AG04449 (cell line): ENCODE data around the gene TMEM108.

ENCODE experiments used
- CTCF ChIA-PET: fragments of 350-600 bp; formaldehyde crosslinking; extraction: SDS; loops from one replicate; lab custom pipeline; 2021; ENCODE audit warnings: antibody characterized with exemption; lab: Yijun Ruan, JAX
- POLR2A ChIA-PET: fragments of 400-600, 350-600 bp; formaldehyde crosslinking; extraction: SDS; loops from one replicate; lab custom pipeline; 2020; ENCODE audit warnings: antibody characterized with exemption, inconsistent platforms; lab: Yijun Ruan, JAX
- DNase-seq: peaks from one replicate; pipeline ENCODE4 v3.0.0-alpha.2; 2010; ENCODE audit warnings: low read depth, low spot score
- H3K4me3 ChIP-seq: 2 replicates; pipeline ENCODE4 v1.5.1; 2011; ENCODE audit warnings: low read depth, mild to moderate bottlenecking, control low read depth, low read length
- CTCF ChIP-seq: IDR thresholded peaks from one replicate; pipeline ENCODE4 v1.5.1; 2011; ENCODE audit warnings: mild to moderate bottlenecking, moderate library complexity, low read length, control low read depth, inconsistent platforms; ENCODE audit not compliant: insufficient read depth; ENCODE audit errors: missing control alignments

TMEM108 gene

GRCh38 chr3:133210656-133211055 is 172.5 kb downstream of the TMEM108 start:
- H3K4me3 ChIP-seq, result no peak overlapping the region
- DNase-seq, result no peak
- TF ChIP-seq CTCF, result no peak
- CTCF ChIA-PET, result no interaction called here
- POLR2A ChIA-PET, result no interaction called here

- CTCF ChIA-PET, result no interaction called here
- DNase-seq, result no peak
- TF ChIP-seq CTCF, result no peak
- POLR2A ChIA-PET, result no interaction called here
- H3K4me3 ChIP-seq, result no peak overlapping the region
These were observed 173.3 kb downstream of the TMEM108 start for GRCh38 chr3:133211449-133211848.

- no peak for TF ChIP-seq CTCF
- no peak for DNase-seq
- H3K4me3 ChIP-seq, result no peak overlapping the region
- CTCF ChIA-PET, result no interaction called here
- POLR2A ChIA-PET, result no interaction called here
These were observed 173.7 kb downstream of the TMEM108 start for GRCh38 chr3:133211856-133212255.

- no peak overlapping the region for H3K4me3 ChIP-seq
- no peak for DNase-seq
- ChIA-PET CTCF (no interaction called here), POLR2A (no interaction called here)
- no peak for TF ChIP-seq CTCF
These were observed 175.7 kb downstream of the TMEM108 start for GRCh38 chr3:133213937-133214336.

- TF ChIP-seq CTCF, result no peak
- ChIA-PET POLR2A (no interaction called here), CTCF (no interaction called here)
- no peak overlapping the region for H3K4me3 ChIP-seq
- no peak for DNase-seq
These were observed 189.6 kb downstream of the TMEM108 start for GRCh38 chr3:133227813-133228212.

- TF ChIP-seq CTCF, result no peak
- no peak for DNase-seq
- no peak overlapping the region for H3K4me3 ChIP-seq
- ChIA-PET CTCF (no interaction called here), POLR2A (no interaction called here)
These were observed 192.0 kb downstream of the TMEM108 start for GRCh38 chr3:133230195-133230594.
